ENCODE data around the gene IL15RA.

IL15RA gene

DNA sequence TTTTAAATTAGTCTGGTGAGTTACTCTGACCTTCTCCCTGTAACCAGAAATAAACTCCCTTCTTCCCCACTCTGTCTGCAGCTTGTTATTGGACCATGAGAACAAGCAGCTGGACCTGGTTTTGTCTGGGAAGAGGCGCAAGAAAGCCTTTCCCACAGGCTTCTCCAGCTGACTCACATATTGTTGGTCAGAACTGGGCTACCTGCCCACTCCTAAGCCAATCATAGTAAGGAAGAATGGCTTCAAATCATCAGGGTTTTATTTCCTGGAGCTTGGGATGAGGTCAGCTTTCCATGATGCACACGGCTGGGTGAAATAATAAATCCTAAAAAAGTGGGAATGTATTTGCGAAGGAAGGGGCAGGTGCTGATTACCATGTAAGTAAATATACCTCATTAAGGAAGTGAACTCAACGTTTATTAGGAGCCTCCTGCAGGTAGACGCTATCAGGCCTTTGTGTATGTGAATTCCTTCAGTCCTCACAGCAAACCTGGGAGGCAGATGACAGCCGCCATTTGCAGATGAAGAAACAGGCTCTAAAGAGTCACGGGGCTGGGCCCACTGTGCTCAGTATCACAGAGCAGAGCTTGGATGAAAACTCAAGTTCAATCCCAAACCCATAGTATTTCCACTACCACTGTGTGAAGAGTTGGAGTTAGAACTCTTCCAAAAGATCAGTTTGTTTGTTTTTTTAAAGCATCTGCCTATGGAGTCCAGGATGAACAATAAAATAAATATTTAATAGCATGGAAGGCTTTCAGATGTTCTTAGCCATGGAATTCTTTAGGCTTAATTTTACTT lies 32.8 kb downstream of the IL15RA start:
- TF ChIP-seq ZNF274 (IDR thresholded peaks at IDR 0.05; ENCODE audit: low read depth, low read length), result no peak
- H3K4me3 ChIP-seq (ENCODE audit: low read length), result no peak overlapping the region

DNA sequence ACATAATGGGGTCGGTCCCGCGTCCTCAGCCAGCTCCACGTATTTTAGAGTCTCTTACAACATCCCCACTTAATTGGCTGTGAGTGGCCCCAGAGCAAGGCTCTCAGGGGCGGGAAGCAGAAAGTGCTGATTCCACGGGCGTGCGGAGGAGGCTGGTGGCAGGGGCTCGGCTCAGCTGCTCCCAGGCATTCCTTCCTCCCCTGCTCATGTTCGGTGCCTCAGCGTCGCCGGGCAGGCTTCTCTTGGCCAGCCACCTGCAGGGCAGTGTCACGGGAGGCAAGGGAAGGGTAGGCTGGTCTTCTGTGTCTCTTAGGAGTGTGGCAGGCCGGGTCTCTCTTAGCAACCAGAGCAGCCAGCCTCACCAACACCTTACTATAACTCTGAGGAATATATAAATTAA lies 33.8 kb downstream of the IL15RA start:
- TF ChIP-seq ZNF274 (IDR thresholded peaks at IDR 0.05; ENCODE audit: low read depth, low read length), result no peak
- no peak overlapping the region for H3K4me3 ChIP-seq (ENCODE audit: low read length)

GRCh38 chr10:5942474-5942873 lies 34.9 kb downstream of the IL15RA start:
- no peak overlapping the region for H3K4me3 ChIP-seq (ENCODE audit: low read length)
- TF ChIP-seq ZNF274 (IDR thresholded peaks at IDR 0.05; ENCODE audit: low read depth, low read length), result no peak

DNA sequence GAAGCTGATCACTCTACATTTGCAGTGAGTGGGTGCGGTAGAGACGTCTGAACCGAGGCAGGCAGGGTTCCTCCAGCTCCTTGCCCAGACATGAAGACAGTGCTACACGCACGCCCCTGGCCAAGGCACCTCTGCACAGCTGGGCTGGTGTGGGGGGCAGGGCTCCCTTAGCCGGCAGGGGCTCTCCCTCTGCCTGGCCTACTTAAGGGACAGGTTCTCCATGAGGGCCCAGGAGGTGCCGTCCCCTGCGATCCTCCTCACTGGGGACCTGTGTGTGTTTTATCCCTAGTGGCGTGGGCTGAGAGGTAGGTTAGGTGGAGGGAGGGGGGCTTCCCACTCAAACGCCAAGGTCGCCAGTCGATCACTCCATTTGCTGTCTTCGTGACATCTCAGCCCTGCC lies 35.3 kb downstream of the IL15RA start:
- H3K4me3 ChIP-seq (ENCODE audit: low read length), result no peak overlapping the region
- TF ChIP-seq ZNF274 (IDR thresholded peaks at IDR 0.05; ENCODE audit: low read depth, low read length), result no peak

GRCh38 chr10:5941579-5941978 lies 35.8 kb downstream of the IL15RA start:
- no peak overlapping the region for H3K4me3 ChIP-seq (ENCODE audit: low read length)
- TF ChIP-seq ZNF274 (IDR thresholded peaks at IDR 0.05; ENCODE audit: low read depth, low read length), result no peak

GRCh38 chr10:5940807-5941218 lies 36.5 kb downstream of the IL15RA start:
- no peak for TF ChIP-seq ZNF274 (IDR thresholded peaks at IDR 0.05; ENCODE audit: low read depth, low read length)
- no peak overlapping the region for H3K4me3 ChIP-seq (ENCODE audit: low read length)

- H3K4me3 ChIP-seq (ENCODE audit: low read length), result no peak overlapping the region
- TF ChIP-seq ZNF274 (IDR thresholded peaks at IDR 0.05; ENCODE audit: low read depth, low read length), result no peak
Observed at GRCh38 chr10:5938291-5938690, 39.1 kb downstream of the IL15RA start.

- H3K4me3 ChIP-seq (ENCODE audit: low read length), result no peak overlapping the region
Observed at GRCh38 chr10:5937016-5937415, 40.3 kb downstream of the IL15RA start.

GRCh38 chr10:5935628-5936027 lies 41.7 kb downstream of the IL15RA start:
- H3K4me3 ChIP-seq (ENCODE audit: low read length), result no peak overlapping the region
- TF ChIP-seq ZNF274 (IDR thresholded peaks at IDR 0.05; ENCODE audit: low read depth, low read length), result no peak

More at GRCh38 chr10:5937016-5937415, 40.3 kb downstream of the IL15RA start:
- no peak for TF ChIP-seq ZNF274 (IDR thresholded peaks at IDR 0.05; ENCODE audit: low read depth, low read length)

DNA sequence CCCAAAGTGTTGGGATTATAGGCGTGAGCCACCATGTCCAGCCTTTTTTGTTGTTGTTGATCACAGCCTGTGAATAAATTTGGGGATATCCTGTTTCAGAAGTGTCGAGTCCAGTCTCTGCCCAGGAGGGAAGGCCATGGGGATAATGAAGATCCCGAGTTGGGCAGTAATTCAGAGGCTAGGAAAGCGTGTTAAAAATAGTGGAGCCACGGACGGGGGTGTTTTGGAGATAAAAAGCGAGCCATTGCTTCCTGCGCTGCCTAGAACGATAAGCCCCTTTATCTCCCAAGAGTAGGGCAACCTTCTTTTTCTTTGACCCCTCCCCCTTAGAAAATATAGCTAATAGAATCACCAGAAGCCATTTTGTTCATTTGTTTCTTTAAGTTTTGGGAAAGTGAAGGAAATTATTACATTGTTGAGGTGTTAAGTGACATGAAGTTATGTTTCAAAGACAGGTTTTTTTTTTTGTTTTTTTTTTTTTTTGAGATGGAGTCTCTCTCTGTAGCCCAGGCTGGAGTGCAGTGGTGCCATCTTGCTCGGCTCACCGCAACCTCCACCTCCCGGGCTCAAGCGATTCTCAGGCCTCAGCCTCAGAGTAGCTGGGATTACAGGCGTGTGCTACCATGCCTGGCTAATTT lies 43.3 kb downstream of the IL15RA start:
- no peak overlapping the region for H3K4me3 ChIP-seq (ENCODE audit: low read length)
- TF ChIP-seq ZNF274 (IDR thresholded peaks at IDR 0.05; ENCODE audit: low read depth, low read length), result no peak

- H3K4me3 ChIP-seq (ENCODE audit: low read length), result no peak overlapping the region
- no peak for TF ChIP-seq ZNF274 (IDR thresholded peaks at IDR 0.05; ENCODE audit: low read depth, low read length)
Observed at GRCh38 chr10:5932345-5932744, 45.0 kb downstream of the IL15RA start.

DNA sequence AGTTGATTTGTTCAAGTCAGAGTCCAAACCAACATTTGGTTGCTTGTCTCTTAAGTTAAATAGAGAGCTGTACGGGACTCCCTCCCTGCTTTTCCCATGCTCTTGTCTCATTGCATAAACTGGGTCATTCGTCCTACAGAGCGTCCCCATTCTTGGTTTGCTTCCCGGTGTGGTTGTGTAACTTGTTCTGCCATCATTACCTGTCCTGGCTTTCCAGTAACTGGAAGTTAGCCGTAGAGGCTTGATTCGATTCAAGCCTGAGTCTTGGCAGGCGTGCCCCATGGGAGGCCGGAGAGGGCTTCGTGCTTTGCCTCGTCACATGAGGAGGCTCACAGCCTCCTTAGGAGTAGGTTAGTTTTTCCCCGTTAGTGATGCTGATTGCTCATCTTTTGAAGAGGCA lies 47.1 kb downstream of the IL15RA start:
- TF ChIP-seq ZNF274 (IDR thresholded peaks at IDR 0.05; ENCODE audit: low read depth, low read length), result no peak

DNA sequence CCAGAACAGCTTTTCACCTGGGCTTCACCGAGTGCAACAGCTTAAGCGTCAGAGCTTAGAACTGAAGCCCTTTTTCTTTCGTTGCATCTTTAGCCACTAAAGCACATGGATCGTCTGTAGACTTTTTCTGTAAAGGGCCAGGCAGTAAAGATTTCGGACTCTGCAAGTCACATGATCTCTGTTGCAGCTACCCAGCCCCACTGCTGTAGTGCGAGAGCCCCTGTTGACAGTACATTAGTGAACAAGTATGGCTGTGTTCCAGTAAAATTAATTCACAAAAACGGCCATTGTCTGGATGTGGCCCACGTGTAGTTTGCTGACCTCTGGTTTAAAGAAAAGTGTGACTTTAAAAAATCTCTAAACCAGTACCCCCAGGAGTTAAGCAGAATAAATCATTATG lies 47.9 kb downstream of the IL15RA start:
- 0 out of 2 replicates have a peak, but pooled peaks have one; percentile 15 for TF ChIP-seq ZNF274 (IDR thresholded peaks at IDR 0.05; ENCODE audit: low read depth, low read length)
- H3K4me3 ChIP-seq (ENCODE audit: low read length), result no peak overlapping the region

More for the DNA sequence above, 47.1 kb downstream of the IL15RA start:
- H3K4me3 ChIP-seq (ENCODE audit: low read length), result no peak overlapping the region

DNA sequence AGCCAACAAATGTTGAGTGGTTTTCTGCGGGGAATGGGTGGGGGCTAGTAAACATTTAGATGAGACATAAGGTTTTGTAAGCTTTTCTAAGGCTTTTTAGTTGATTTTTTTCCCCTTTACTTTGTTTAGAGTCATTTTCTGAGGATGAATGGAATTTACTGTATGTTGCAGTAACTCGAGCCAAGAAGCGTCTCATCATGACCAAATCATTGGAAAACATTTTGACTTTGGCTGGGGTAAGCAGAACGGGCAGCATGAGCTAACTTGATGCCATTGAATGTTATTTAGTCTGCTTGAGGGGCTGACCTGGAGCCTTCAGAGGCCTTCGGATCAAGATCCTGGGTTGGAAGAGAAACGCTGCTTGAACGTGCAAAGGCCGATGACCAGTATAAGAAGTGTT lies 50.0 kb downstream of the IL15RA start:
- no peak overlapping the region for H3K4me3 ChIP-seq (ENCODE audit: low read length)
- TF ChIP-seq ZNF274 (IDR thresholded peaks at IDR 0.05; ENCODE audit: low read depth, low read length), result no peak

GRCh38 chr10:5924889-5925288 lies 52.5 kb downstream of the IL15RA start:
- no peak overlapping the region for H3K4me3 ChIP-seq (ENCODE audit: low read length)
- TF ChIP-seq ZNF274 (IDR thresholded peaks at IDR 0.05; ENCODE audit: low read depth, low read length), result no peak

Data from GM08714 (cell line).